Fibroblast of the aortic adventitia (primary cell): ENCODE data around the gene C1QL1. TPM values are rescaled to one million over a fixed set of nuclear protein-coding genes. Genes with fewer than 3 reads are reported as not detected.
"Not testable (repeated sequence)": the region's sequence is repeated elsewhere in the genome, so short reads cannot be mapped to it uniquely, and the experiment has no call there.

Experiments used
- DNase-seq: peaks from one replicate; pipeline ENCODE4 v3.0.0-alpha.2; 2010; ENCODE audit warnings: low read depth
- H3K4me3 ChIP-seq: 2 replicates; pipeline ENCODE4 v1.5.1; 2011; ENCODE audit warnings: low read depth, mild to moderate bottlenecking, control low read depth, low read length, moderate library complexity
- CTCF ChIP-seq: IDR thresholded peaks from 2 replicates; pipeline ENCODE4 v1.5.1; 2011; ENCODE audit warnings: mild to moderate bottlenecking, low read length, control low read depth, inconsistent platforms; ENCODE audit not compliant: insufficient read depth
- total RNA-seq: library from RNA; depleted of rRNA; stranded (reverse); fragments of >200 nt; gene quantifications from 2 replicates; pipeline ENCODE4 v1.2.3, GENCODE V29; 2012; ENCODE audit warnings: low replicate concordance

Gene C1QL1
- total RNA-seq, 1 donor = 0.09 TPM

- H3K4me3 ChIP-seq = peak overlapping the region; percentile 89
- no peak for TF ChIP-seq CTCF
- no peak for DNase-seq
Measured at GRCh38 chr17:44948315-44948795, 19.7 kb downstream of the C1QL1 start.

GRCh38 chr17:44947461-44948314 lies 20.4 kb downstream of the C1QL1 start, which contains the start of gene KIF18B:
TSS of gene KIF18B (minus strand) at chr17:44947773. CDS start at chr17:44936344, 11,429 bp downstream.
- TF ChIP-seq CTCF = no peak
- peak; percentile 96 for DNase-seq
- peak within 1 kb of the TSS; percentile 89 for H3K4me3 ChIP-seq

- not testable (repeated sequence) for H3K4me3 ChIP-seq, DNase-seq
Measured at GRCh38 chr17:44945652-44946051, 22.5 kb downstream of the C1QL1 start.

GRCh38 chr17:44942456-44942855 lies 25.6 kb downstream of the C1QL1 start:
- no peak for TF ChIP-seq CTCF
- no peak for DNase-seq

GRCh38 chr17:44941712-44942331 lies 26.3 kb downstream of the C1QL1 start:
- H3K4me3 ChIP-seq = no peak overlapping the region
- no peak for DNase-seq
- no peak for TF ChIP-seq CTCF

More at GRCh38 chr17:44942456-44942855, 25.6 kb downstream of the C1QL1 start:
- no peak overlapping the region for H3K4me3 ChIP-seq

- no peak for TF ChIP-seq CTCF
- H3K4me3 ChIP-seq = no peak overlapping the region
- DNase-seq = no peak
Measured at GRCh38 chr17:44940768-44941167, 27.3 kb downstream of the C1QL1 start.

GRCh38 chr17:44940317-44940716 lies 27.8 kb downstream of the C1QL1 start:
- no peak overlapping the region for H3K4me3 ChIP-seq
- DNase-seq = peak; percentile 57
- no peak for TF ChIP-seq CTCF
